HEK293 (cell line): Measurements from ENCODE around the gene IFNL1.

Experiments
- FEZF1 ChIP-seq: fragments of 450-650 bp; formaldehyde crosslinking; IDR thresholded peaks from 2 replicates; pipeline ENCODE4 v1.5.1; 2016; ENCODE audit warnings: missing biosample characterization, missing genetic modification characterization
- KLF7 ChIP-seq: fragments of 450-650 bp; formaldehyde crosslinking; IDR thresholded peaks from 2 replicates; pipeline ENCODE4 v1.5.1; 2016; ENCODE audit warnings: missing biosample characterization, missing genetic modification characterization, borderline replicate concordance
- MEIS1 ChIP-seq: sonication (generic); formaldehyde crosslinking; IDR thresholded peaks from 2 replicates; pipeline ENCODE4 v1.8.1; 2022; ENCODE audit warnings: missing genetic modification reagents, mild to moderate bottlenecking, borderline replicate concordance
- OVOL3 ChIP-seq: fragments of 450-650 bp; formaldehyde crosslinking; IDR thresholded peaks from 2 replicates; pipeline ENCODE4 v1.5.1; 2016; ENCODE audit warnings: missing biosample characterization, missing genetic modification characterization
- SCRT2 ChIP-seq: fragments of 450-650 bp; formaldehyde crosslinking; IDR thresholded peaks from 2 replicates; pipeline ENCODE4 v1.5.1; 2016; ENCODE audit warnings: missing biosample characterization, missing genetic modification characterization
- SETDB1 ChIP-seq: IDR thresholded peaks from one replicate; pipeline ENCODE4 v1.6.1; 2017; ENCODE audit warnings: mild to moderate bottlenecking, low read length, moderate library complexity, mixed read lengths; ENCODE audit not compliant: insufficient read length
- TRIM28 ChIP-seq: IDR thresholded peaks from 2 replicates; pipeline ENCODE4 v1.6.1; 2011; ENCODE audit warnings: low read length, control low read depth, borderline replicate concordance
- YY1 ChIP-seq: fragments of 450-650 bp; formaldehyde crosslinking; IDR thresholded peaks from 2 replicates; pipeline ENCODE4 v1.5.1; 2018; ENCODE audit warnings: missing biosample characterization, missing genetic modification characterization
- ZBTB20 ChIP-seq: fragments of 450-650 bp; formaldehyde crosslinking; IDR thresholded peaks from 2 replicates; pipeline ENCODE4 v1.5.1; 2016; ENCODE audit warnings: missing biosample characterization, missing genetic modification characterization
- ZBTB21 ChIP-seq: fragments of 450-650 bp; formaldehyde crosslinking; IDR thresholded peaks from 2 replicates; pipeline ENCODE4 v1.5.1; 2017; ENCODE audit warnings: missing biosample characterization, missing genetic modification characterization
- ZNF140 ChIP-seq: fragments of 450-650 bp; formaldehyde crosslinking; IDR thresholded peaks from 2 replicates; pipeline ENCODE4 v1.5.1; 2016; ENCODE audit warnings: missing biosample characterization, missing genetic modification characterization
- ZNF155 ChIP-seq: fragments of 450-650 bp; formaldehyde crosslinking; IDR thresholded peaks from 2 replicates; pipeline ENCODE4 v1.5.1; 2016; ENCODE audit warnings: missing biosample characterization, missing genetic modification characterization
- ZNF174 ChIP-seq: fragments of 450-650 bp; formaldehyde crosslinking; IDR thresholded peaks from 2 replicates; pipeline ENCODE4 v1.5.0; 2017; ENCODE audit warnings: missing biosample characterization, mild to moderate bottlenecking, missing genetic modification characterization
- ZNF214 ChIP-seq: fragments of 450-650 bp; formaldehyde crosslinking; IDR thresholded peaks from 2 replicates; pipeline ENCODE4 v1.5.1; 2017; ENCODE audit warnings: missing biosample characterization, mild to moderate bottlenecking, missing genetic modification characterization, borderline replicate concordance
- ZNF266 ChIP-seq: fragments of 450-650 bp; formaldehyde crosslinking; IDR thresholded peaks from 2 replicates; pipeline ENCODE4 v1.5.1; 2016; ENCODE audit warnings: missing biosample characterization, missing genetic modification characterization, low read depth
- ZNF324 ChIP-seq: fragments of 450-650 bp; formaldehyde crosslinking; IDR thresholded peaks from 2 replicates; pipeline ENCODE4 v1.5.1; 2016; ENCODE audit warnings: missing biosample characterization, missing genetic modification characterization
- ZNF350 ChIP-seq: fragments of 450-650 bp; formaldehyde crosslinking; IDR thresholded peaks from 2 replicates; pipeline ENCODE4 v1.5.0; 2017; ENCODE audit warnings: missing biosample characterization, mild to moderate bottlenecking, missing genetic modification characterization
- ZNF366 ChIP-seq: fragments of 450-650 bp; formaldehyde crosslinking; conservative IDR thresholded peaks from 2 replicates; pipeline ENCODE4 v1.5.1; 2016; ENCODE audit warnings: missing biosample characterization, missing genetic modification characterization
- ZNF416 ChIP-seq: fragments of 450-650 bp; formaldehyde crosslinking; IDR thresholded peaks from 2 replicates; pipeline ENCODE4 v1.5.1; 2016; ENCODE audit warnings: missing biosample characterization, missing genetic modification characterization
- ZNF558 ChIP-seq: fragments of 450-650 bp; formaldehyde crosslinking; IDR thresholded peaks from 2 replicates; pipeline ENCODE4 v1.5.1; 2016; ENCODE audit warnings: missing biosample characterization, missing genetic modification characterization
- ZNF571 ChIP-seq: fragments of 450-650 bp; formaldehyde crosslinking; IDR thresholded peaks from 2 replicates; pipeline ENCODE4 v1.5.0; 2017; ENCODE audit warnings: missing biosample characterization, missing genetic modification characterization
- ZNF639 ChIP-seq: fragments of 450-650 bp; formaldehyde crosslinking; IDR thresholded peaks from 2 replicates; pipeline ENCODE4 v1.5.1; 2016; ENCODE audit warnings: missing biosample characterization, missing genetic modification characterization
- ZNF707 ChIP-seq: fragments of 450-650 bp; formaldehyde crosslinking; IDR thresholded peaks from 2 replicates; pipeline ENCODE4 v1.5.1; 2016; ENCODE audit warnings: missing biosample characterization, missing genetic modification characterization
- ZNF830 ChIP-seq: fragments of 450-650 bp; IDR thresholded peaks from 2 replicates; pipeline ENCODE4 v1.5.0; 2018; ENCODE audit warnings: missing biosample characterization, missing genetic modification characterization, low read depth, mild to moderate bottlenecking, moderate library complexity
- ZXDB ChIP-seq: fragments of 450-650 bp; formaldehyde crosslinking; IDR thresholded peaks from 2 replicates; pipeline ENCODE4 v1.5.1; 2016; ENCODE audit warnings: missing biosample characterization, missing genetic modification characterization
- TF ChIP-seq, protein P1 (sequence below): fragments of 450-650 bp; formaldehyde crosslinking; IDR thresholded peaks from 2 replicates; pipeline ENCODE4 v1.5.1; 2016; ENCODE audit warnings: missing biosample characterization, missing genetic modification characterization
- TF ChIP-seq, protein P2 (sequence below): fragments of 450-650 bp; formaldehyde crosslinking; IDR thresholded peaks from 2 replicates; pipeline ENCODE4 v1.5.1; 2017; ENCODE audit warnings: missing biosample characterization, missing genetic modification characterization
- TF ChIP-seq, protein P3 (sequence below): fragments of 450-650 bp; formaldehyde crosslinking; IDR thresholded peaks from 2 replicates; pipeline ENCODE4 v1.5.1; 2016; ENCODE audit warnings: missing biosample characterization, missing genetic modification characterization
- TF ChIP-seq, protein P4 (sequence below): IDR thresholded peaks from 2 replicates; pipeline ENCODE4 v1.6.1; 2011; ENCODE audit warnings: mild to moderate bottlenecking, low read depth, low read length, borderline replicate concordance
- TF ChIP-seq, protein P5 (sequence below): fragments of 450-650 bp; formaldehyde crosslinking; IDR thresholded peaks from 2 replicates; pipeline ENCODE4 v1.5.1; 2016; ENCODE audit warnings: missing biosample characterization, missing genetic modification characterization

IFNL1 gene

GRCh38 chr19:39319098-39319891 is 23.1 kb downstream of the IFNL1 start (continued):
- TF ChIP-seq YY1 (tag by site-specific recombination) (no peak), TRIM28 (no peak), ZNF266 (tag by site-specific recombination) (no peak), ZNF350 (tag by site-specific recombination) (no peak), ZBTB20 (tag by site-specific recombination) (peak; percentile 65), ZNF558 (tag by site-specific recombination) (no peak), FEZF1 (tag by site-specific recombination) (no peak), OVOL3 (peak; percentile 44; the same call in 1 of the 2 replicates), ZNF140 (tag by site-specific recombination) (no peak), ZNF366 (tag by site-specific recombination) (no peak), ZNF830 (tag by site-specific recombination) (no peak), ZXDB (no peak), ZNF571 (tag by site-specific recombination) (no peak), ZNF324 (no peak), ZNF416 (no peak), ZNF174 (tag by site-specific recombination) (no peak), ZNF639 (tag by site-specific recombination) (no peak), SCRT2 (tag by site-specific recombination) (no peak), KLF7 (tag by site-specific recombination) (no peak), SETDB1 (no peak), ZNF707 (tag by site-specific recombination) (no peak), MEIS1 (CRISPR knock-in tag) (no peak), ZBTB21 (tag by site-specific recombination) (no peak; the same call in 1 of the 2 replicates), ZNF155 (tag by site-specific recombination) (0 out of 2 replicates have a peak, but pooled peaks have one; percentile 68), ZNF214 (tag by site-specific recombination) (no peak)
- TF ChIP-seq, protein P1, sequence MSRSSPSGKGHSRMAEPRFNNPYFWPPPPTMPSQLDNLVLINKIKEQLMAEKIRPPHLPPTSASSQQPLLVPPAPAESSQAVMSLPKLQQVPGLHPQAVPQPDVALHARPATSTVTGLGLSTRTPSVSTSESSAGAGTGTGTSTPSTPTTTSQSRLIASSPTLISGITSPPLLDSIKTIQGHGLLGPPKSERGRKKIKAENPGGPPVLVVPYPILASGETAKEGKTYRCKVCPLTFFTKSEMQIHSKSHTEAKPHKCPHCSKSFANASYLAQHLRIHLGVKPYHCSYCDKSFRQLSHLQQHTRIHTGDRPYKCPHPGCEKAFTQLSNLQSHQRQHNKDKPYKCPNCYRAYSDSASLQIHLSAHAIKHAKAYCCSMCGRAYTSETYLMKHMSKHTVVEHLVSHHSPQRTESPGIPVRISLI (tag by site-specific recombination) = no peak
- TF ChIP-seq, protein P2, sequence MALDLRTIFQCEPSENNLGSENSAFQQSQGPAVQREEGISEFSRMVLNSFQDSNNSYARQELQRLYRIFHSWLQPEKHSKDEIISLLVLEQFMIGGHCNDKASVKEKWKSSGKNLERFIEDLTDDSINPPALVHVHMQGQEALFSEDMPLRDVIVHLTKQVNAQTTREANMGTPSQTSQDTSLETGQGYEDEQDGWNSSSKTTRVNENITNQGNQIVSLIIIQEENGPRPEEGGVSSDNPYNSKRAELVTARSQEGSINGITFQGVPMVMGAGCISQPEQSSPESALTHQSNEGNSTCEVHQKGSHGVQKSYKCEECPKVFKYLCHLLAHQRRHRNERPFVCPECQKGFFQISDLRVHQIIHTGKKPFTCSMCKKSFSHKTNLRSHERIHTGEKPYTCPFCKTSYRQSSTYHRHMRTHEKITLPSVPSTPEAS (tag by site-specific recombination) = peak; percentile 94
- TF ChIP-seq, protein P3, sequence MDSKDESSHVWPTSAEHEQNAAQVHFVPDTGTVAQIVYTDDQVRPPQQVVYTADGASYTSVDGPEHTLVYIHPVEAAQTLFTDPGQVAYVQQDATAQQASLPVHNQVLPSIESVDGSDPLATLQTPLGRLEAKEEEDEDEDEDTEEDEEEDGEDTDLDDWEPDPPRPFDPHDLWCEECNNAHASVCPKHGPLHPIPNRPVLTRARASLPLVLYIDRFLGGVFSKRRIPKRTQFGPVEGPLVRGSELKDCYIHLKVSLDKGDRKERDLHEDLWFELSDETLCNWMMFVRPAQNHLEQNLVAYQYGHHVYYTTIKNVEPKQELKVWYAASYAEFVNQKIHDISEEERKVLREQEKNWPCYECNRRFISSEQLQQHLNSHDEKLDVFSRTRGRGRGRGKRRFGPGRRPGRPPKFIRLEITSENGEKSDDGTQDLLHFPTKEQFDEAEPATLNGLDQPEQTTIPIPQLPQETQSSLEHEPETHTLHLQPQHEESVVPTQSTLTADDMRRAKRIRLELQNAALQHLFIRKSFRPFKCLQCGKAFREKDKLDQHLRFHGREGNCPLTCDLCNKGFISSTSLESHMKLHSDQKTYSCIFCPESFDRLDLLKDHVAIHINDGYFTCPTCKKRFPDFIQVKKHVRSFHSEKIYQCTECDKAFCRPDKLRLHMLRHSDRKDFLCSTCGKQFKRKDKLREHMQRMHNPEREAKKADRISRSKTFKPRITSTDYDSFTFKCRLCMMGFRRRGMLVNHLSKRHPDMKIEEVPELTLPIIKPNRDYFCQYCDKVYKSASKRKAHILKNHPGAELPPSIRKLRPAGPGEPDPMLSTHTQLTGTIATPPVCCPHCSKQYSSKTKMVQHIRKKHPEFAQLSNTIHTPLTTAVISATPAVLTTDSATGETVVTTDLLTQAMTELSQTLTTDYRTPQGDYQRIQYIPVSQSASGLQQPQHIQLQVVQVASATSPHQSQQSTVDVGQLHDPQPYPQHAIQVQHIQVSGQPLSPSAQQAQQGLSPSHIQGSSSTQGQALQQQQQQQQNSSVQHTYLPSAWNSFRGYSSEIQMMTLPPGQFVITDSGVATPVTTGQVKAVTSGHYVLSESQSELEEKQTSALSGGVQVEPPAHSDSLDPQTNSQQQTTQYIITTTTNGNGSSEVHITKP (tag by site-specific recombination) = no peak
- TF ChIP-seq, protein P4, sequence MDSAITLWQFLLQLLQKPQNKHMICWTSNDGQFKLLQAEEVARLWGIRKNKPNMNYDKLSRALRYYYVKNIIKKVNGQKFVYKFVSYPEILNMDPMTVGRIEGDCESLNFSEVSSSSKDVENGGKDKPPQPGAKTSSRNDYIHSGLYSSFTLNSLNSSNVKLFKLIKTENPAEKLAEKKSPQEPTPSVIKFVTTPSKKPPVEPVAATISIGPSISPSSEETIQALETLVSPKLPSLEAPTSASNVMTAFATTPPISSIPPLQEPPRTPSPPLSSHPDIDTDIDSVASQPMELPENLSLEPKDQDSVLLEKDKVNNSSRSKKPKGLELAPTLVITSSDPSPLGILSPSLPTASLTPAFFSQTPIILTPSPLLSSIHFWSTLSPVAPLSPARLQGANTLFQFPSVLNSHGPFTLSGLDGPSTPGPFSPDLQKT = no peak
- TF ChIP-seq, protein P5, sequence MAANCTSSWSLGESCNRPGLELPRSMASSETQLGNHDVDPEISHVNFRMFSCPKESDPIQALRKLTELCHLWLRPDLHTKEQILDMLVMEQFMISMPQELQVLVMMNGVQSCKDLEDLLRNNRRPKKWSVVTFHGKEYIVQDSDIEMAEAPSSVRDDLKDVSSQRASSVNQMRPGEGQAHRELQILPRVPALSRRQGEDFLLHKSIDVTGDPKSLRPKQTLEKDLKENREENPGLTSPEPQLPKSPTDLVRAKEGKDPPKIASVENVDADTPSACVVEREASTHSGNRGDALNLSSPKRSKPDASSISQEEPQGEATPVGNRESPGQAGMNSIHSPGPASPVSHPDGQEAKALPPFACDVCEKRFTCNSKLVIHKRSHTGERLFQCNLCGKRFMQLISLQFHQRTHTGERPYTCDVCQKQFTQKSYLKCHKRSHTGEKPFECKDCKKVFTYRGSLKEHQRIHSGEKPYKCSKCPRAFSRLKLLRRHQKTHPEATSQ (tag by site-specific recombination) = no peak
